ENCODE results near the gene LYPD1.

Gene LYPD1

GRCh38 chr2:132621131-132621875 is 48.7 kb downstream of the LYPD1 start:
- no peak for TF ChIP-seq FOXM1 (IDR thresholded peaks at IDR 0.05; ENCODE audit: borderline replicate concordance, low read depth)
- TF ChIP-seq EGR1 (IDR thresholded peaks at IDR 0.05): no peak
- TF ChIP-seq CEBPB (IDR thresholded peaks at IDR 0.05): no peak
- TF ChIP-seq YY1 (IDR thresholded peaks at IDR 0.05; ENCODE audit: low read depth): no peak
- TF ChIP-seq EP300 (IDR thresholded peaks at IDR 0.05; ENCODE audit: borderline replicate concordance): no peak
- TF ChIP-seq TAF1 (IDR thresholded peaks at IDR 0.05; ENCODE audit: low read depth): no peak
- no peak for TF ChIP-seq RAD21 (IDR thresholded peaks at IDR 0.05; ENCODE audit: low read depth)
- TF ChIP-seq CREB1 (IDR thresholded peaks at IDR 0.05; ENCODE audit: low read depth): no peak
- TF ChIP-seq TCF12 (IDR thresholded peaks at IDR 0.05; ENCODE audit: low read depth): no peak
- TF ChIP-seq NFIC (IDR thresholded peaks at IDR 0.05): no peak
- TF ChIP-seq USF1 (IDR thresholded peaks at IDR 0.05): no peak

GRCh38 chr2:132620115-132620514 is 49.9 kb downstream of the LYPD1 start:
- TF ChIP-seq TCF12 (IDR thresholded peaks at IDR 0.05; ENCODE audit: low read depth) (no peak), RAD21 (IDR thresholded peaks at IDR 0.05; ENCODE audit: low read depth) (no peak), YY1 (IDR thresholded peaks at IDR 0.05; ENCODE audit: low read depth) (no peak), NFIC (IDR thresholded peaks at IDR 0.05) (no peak), EGR1 (IDR thresholded peaks at IDR 0.05) (no peak), TAF1 (IDR thresholded peaks at IDR 0.05; ENCODE audit: low read depth) (no peak), USF1 (IDR thresholded peaks at IDR 0.05) (no peak), MAX (IDR thresholded peaks at IDR 0.05) (no peak), EP300 (IDR thresholded peaks at IDR 0.05; ENCODE audit: borderline replicate concordance) (no peak), CEBPB (IDR thresholded peaks at IDR 0.05) (no peak), ZBTB7A (IDR thresholded peaks at IDR 0.05; ENCODE audit: low read depth) (no peak)

DNA sequence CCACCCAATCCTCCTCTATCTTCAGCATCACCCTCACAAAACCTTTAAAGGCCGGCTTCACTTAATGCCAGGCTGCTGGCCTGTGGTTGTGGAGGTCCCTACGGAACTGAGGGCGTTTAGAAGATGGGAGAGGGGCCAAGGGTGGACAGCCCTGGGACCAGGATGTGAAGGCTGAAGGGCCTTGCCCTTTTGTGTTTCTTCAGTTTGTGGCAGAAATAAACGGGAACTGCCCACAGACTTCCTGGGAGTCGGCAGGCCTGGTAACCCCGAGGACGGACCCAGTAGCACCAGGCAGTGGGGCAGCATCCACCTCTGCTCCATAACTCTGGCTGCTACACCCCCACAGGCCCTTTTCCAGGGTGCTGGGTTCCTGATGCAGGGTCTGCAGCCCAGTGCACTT is 51.3 kb downstream of the LYPD1 start:
- TF ChIP-seq CREB1 (IDR thresholded peaks at IDR 0.05; ENCODE audit: low read depth) (no peak), MAX (IDR thresholded peaks at IDR 0.05) (no peak), ZBTB7A (IDR thresholded peaks at IDR 0.05; ENCODE audit: low read depth) (no peak), FOXM1 (IDR thresholded peaks at IDR 0.05; ENCODE audit: borderline replicate concordance, low read depth) (no peak), TEAD4 (IDR thresholded peaks at IDR 0.05) (no peak), USF1 (IDR thresholded peaks at IDR 0.05) (no peak), EGR1 (IDR thresholded peaks at IDR 0.05) (no peak), TAF1 (IDR thresholded peaks at IDR 0.05; ENCODE audit: low read depth) (no peak), CEBPB (IDR thresholded peaks at IDR 0.05) (no peak)
- TF ChIP-seq, protein P1, sequence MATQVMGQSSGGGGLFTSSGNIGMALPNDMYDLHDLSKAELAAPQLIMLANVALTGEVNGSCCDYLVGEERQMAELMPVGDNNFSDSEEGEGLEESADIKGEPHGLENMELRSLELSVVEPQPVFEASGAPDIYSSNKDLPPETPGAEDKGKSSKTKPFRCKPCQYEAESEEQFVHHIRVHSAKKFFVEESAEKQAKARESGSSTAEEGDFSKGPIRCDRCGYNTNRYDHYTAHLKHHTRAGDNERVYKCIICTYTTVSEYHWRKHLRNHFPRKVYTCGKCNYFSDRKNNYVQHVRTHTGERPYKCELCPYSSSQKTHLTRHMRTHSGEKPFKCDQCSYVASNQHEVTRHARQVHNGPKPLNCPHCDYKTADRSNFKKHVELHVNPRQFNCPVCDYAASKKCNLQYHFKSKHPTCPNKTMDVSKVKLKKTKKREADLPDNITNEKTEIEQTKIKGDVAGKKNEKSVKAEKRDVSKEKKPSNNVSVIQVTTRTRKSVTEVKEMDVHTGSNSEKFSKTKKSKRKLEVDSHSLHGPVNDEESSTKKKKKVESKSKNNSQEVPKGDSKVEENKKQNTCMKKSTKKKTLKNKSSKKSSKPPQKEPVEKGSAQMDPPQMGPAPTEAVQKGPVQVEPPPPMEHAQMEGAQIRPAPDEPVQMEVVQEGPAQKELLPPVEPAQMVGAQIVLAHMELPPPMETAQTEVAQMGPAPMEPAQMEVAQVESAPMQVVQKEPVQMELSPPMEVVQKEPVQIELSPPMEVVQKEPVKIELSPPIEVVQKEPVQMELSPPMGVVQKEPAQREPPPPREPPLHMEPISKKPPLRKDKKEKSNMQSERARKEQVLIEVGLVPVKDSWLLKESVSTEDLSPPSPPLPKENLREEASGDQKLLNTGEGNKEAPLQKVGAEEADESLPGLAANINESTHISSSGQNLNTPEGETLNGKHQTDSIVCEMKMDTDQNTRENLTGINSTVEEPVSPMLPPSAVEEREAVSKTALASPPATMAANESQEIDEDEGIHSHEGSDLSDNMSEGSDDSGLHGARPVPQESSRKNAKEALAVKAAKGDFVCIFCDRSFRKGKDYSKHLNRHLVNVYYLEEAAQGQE (IDR thresholded peaks at IDR 0.05; ENCODE audit: low read depth): no peak

- TF ChIP-seq TEAD4 (IDR thresholded peaks at IDR 0.05) (no peak), NFIC (IDR thresholded peaks at IDR 0.05) (no peak), CEBPB (IDR thresholded peaks at IDR 0.05) (no peak), MAX (IDR thresholded peaks at IDR 0.05) (no peak), CREB1 (IDR thresholded peaks at IDR 0.05; ENCODE audit: low read depth) (no peak), USF1 (IDR thresholded peaks at IDR 0.05) (no peak)
- TF ChIP-seq, protein P1 (IDR thresholded peaks at IDR 0.05; ENCODE audit: low read depth): no peak
These were observed 52.0 kb downstream of the LYPD1 start for GRCh38 chr2:132617989-132618388.

All from Ishikawa (cell line).